ENCODE data around the gene KLRK1. TPM values are rescaled to one million over a fixed set of nuclear protein-coding genes. Genes with fewer than 3 reads are reported as not detected.
A peak's percentile ranks its signal among the peaks of the same experiment; 100 is the strongest.
"Not testable (repeated sequence)": the region's sequence is repeated elsewhere in the genome, so short reads cannot be mapped to it uniquely, and the experiment has no call there.

KLRK1 gene
- total RNA-seq, 6 donors from 2014 or later, result 4.3 to 15.1 (median 8.1) TPM

DNA sequence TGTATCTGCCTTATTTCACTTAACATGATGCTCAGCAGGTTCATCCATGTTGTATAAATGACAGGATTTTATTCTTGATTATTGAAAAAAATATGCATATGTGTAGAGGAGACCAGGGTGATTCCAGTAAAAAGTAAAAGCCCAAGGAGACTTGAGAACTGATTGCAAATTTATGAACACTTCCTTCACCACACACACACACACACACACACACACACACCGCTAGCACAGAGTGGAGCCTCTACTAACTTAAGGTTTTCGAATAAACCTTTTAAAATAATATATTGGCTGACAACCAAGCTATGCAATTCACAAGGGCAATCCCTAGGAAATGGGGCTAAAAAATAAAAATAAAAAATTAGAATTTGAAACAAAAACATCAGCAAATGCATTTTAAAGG, 8.3 kb upstream of the KLRK1 start:
- TF ChIP-seq POLR2AphosphoS5 (IDR thresholded peaks at IDR 0.05) (no peak), EP300 (IDR thresholded peaks at IDR 0.05) (no peak), POLR2A (IDR thresholded peaks at IDR 0.05) (no peak)
- TF ChIP-seq, protein P1, sequence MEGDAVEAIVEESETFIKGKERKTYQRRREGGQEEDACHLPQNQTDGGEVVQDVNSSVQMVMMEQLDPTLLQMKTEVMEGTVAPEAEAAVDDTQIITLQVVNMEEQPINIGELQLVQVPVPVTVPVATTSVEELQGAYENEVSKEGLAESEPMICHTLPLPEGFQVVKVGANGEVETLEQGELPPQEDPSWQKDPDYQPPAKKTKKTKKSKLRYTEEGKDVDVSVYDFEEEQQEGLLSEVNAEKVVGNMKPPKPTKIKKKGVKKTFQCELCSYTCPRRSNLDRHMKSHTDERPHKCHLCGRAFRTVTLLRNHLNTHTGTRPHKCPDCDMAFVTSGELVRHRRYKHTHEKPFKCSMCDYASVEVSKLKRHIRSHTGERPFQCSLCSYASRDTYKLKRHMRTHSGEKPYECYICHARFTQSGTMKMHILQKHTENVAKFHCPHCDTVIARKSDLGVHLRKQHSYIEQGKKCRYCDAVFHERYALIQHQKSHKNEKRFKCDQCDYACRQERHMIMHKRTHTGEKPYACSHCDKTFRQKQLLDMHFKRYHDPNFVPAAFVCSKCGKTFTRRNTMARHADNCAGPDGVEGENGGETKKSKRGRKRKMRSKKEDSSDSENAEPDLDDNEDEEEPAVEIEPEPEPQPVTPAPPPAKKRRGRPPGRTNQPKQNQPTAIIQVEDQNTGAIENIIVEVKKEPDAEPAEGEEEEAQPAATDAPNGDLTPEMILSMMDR (IDR thresholded peaks at IDR 0.05), result no peak
- Histone ChIP-seq H3K27ac (no peak overlapping the region), H3K27me3 (no peaks in the 10 kb centered on the region), H3K4me1 (peaks cover 0 to 10% (median 6%) of the 10 kb centered on the region in 4 donors), H3K9me3 (no peaks in the 10 kb centered on the region), H3K36me3 (no peaks in the 10 kb centered on the region), H3K4me3 (no peak overlapping the region)
- DNase-seq (no peak), ATAC-seq (ENCODE audit: low FRiP score in 2 of 2) (no peak)
- 72 to 91% methylated on average over 2 of the region's 2 CpGs for WGBS, 2 donors

DNA sequence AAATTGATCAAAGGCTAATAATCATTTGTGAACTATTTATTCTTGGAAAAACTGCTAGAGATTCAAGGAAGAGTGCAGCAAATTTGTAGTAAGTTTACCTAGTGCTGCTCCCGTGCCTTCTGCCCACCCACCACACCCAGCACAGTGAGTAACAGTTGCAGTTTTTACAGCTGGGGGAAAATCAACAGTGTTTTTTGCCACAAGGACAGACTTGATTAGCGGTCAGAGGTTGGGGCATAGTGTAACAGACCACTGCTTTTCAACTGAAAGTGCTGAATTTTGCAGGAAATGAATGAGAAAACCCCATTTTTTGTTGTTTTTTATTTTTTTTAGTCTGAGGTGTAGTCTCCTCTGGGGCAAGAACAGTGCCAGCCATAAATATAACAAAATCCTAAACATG, 7.5 kb upstream of the KLRK1 start:
- H3K9me3 ChIP-seq, result no peaks in the 10 kb centered on the region
- H3K4me1 ChIP-seq, result peaks cover 5 to 14% (median 11%) of the 10 kb centered on the region in 4 donors
- H3K27ac ChIP-seq, result no peak overlapping the region
- ATAC-seq (ENCODE audit: low FRiP score in 2 of 2) (no peak), DNase-seq (no peak)
- H3K4me3 ChIP-seq, result no peak overlapping the region
- 52 to 70% methylated on average over 2 of the region's 2 CpGs for WGBS, 2 donors
- no peaks in the 10 kb centered on the region for H3K36me3 ChIP-seq
- H3K27me3 ChIP-seq, result no peaks in the 10 kb centered on the region
- TF ChIP-seq POLR2AphosphoS5 (IDR thresholded peaks at IDR 0.05), result no peak
- TF ChIP-seq EP300 (IDR thresholded peaks at IDR 0.05), result no peak
- TF ChIP-seq, protein P1 (IDR thresholded peaks at IDR 0.05), result no peak
- TF ChIP-seq POLR2A (IDR thresholded peaks at IDR 0.05), result no peak

DNA sequence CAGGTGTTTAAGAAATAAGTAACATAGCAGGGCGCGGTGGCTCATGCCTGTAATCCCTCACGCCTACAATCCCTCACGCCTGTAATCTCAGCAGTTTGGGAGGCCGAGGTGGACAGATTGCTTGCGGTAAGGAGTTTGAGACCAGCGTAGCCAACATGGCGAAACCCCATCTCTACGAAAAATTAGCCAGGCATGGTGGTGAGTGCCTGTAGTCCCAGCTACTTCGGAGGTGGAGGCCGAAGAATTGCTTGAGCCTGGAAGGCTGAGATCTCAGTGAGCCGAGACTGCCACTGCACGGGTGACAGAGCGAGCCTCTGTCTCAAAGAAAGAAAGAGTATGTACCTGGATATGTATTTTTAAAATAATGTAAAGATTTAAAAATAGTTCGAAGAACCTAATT, 6.3 kb upstream of the KLRK1 start:
- peak overlapping the region in 1 of 4 donors; percentile 2 for H3K4me3 ChIP-seq
- not testable (repeated sequence) for ATAC-seq (ENCODE audit: low FRiP score in 2 of 2); DNase-seq; H3K36me3 ChIP-seq; H3K9me3 ChIP-seq; H3K27me3 ChIP-seq
- peak overlapping the region in 2 of 4 donors; percentile 35 to 46 for H3K27ac ChIP-seq
- WGBS, 2 donors, result 88 to 89% methylated on average over 15 of the region's 15 CpGs
- H3K4me1 ChIP-seq, result peaks cover 5 to 22% (median 17%) of the 10 kb centered on the region in 4 donors

DNA sequence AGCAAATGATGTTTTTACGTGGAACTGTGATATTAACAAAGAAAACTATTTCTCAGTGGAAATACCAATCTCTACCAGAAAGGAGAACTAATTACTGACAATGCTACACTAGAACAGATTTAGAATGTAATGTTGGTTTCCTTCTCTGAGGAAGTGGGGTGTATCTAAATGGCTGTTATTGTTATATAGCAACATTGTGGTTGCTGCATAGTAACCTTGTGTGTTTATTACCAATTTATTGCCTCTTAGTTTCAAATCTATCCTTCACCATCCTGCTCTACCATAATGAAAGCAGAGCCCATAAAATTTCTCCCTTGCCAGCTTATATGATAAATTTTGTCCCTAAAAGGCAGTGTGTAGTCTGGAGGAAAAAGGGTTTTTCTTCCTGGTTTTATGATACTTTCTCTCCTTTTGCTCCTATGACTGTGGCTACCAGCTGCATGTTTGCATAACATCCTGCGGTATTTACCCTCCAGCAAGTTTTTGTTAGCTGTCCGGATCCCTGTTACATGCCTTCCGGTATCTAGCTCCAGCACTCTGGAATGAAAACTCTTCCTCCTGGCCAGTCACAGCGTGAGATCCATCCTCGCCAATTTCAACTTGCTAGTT, 5.7 kb upstream of the KLRK1 start:
- H3K27ac ChIP-seq, result peak overlapping the region; percentile 3 to 46 (median 26)
- H3K4me1 ChIP-seq, result peaks cover 5 to 22% (median 17%) of the 10 kb centered on the region in 4 donors
- 17 to 25% methylated on average over 6 of the region's 6 CpGs for WGBS, 2 donors
- H3K9me3 ChIP-seq, result no peaks in the 10 kb centered on the region
- no peaks in the 10 kb centered on the region for H3K27me3 ChIP-seq
- TF ChIP-seq POLR2AphosphoS5 (IDR thresholded peaks at IDR 0.05), result peak in 1 of 2 donors; percentile 25
- TF ChIP-seq, protein P1 (IDR thresholded peaks at IDR 0.05), result no peak
- no peak for TF ChIP-seq EP300 (IDR thresholded peaks at IDR 0.05)
- DNase-seq (no peak), ATAC-seq (ENCODE audit: low FRiP score in 2 of 2) (peak; percentile 46 to 86)
- peak overlapping the region in 1 of 4 donors; percentile 2 for H3K4me3 ChIP-seq
- H3K36me3 ChIP-seq, result no peaks in the 10 kb centered on the region

DNA sequence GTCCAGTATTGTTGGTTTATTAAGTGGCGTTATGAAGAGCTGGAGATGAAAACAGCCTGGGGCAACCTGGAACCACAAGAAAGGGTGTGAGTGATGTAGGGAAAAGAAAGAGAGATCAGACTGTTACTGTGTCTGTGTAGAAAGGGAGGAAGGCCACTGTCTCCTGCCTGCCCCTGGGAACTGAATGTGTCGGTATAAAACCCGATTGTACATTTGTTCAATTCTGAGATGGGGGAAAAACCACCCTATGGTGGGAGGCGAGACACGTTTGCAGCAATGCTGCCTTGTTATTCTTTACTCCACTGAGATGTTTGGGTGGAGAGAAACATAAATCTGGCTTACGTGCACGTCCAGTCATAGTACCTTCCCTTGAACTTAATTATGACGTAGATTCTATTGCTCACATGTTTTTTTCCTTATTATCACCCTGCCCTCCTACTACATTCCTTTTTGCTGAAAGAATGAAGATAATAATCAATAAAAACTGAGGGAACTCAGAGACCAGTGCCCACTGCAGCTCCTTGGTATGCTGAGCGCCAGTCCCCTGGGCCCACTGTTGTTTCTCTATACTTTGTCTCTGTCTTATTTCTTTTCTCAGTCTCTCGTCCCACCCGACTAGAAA, 4.8 kb upstream of the KLRK1 start:
- H3K9me3 ChIP-seq; H3K27me3 ChIP-seq; DNase-seq; H3K4me3 ChIP-seq; H3K36me3 ChIP-seq; ATAC-seq (ENCODE audit: low FRiP score in 2 of 2): not testable (repeated sequence)
- WGBS, 2 donors, result 80 to 87% methylated on average over 11 of the region's 11 CpGs
- Histone ChIP-seq H3K4me1 (peaks cover 5 to 22% (median 17%) of the 10 kb centered on the region in 4 donors), H3K27ac (peak overlapping the region in 2 of 4 donors; percentile 3 to 18)

DNA sequence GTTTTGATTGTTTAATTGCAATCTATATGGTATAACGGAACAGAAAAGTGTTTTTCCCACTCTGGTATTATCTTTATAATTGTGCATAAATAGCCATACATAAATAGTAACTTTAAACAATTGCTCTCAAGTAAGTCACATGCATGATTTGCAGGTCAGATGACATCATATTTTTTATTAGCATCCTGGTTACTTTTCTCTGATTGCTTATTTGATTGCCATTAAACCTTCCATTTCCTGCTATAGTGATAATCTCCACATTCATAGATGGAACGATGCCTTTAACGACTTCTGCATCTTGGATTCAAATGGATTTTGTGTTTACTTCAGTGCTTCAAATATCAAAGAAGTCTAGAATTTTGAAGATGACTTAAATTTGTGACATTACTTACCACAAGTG, 3.5 kb upstream of the KLRK1 start:
- DNase-seq, result no peak
- 52 to 53% methylated on average over 3 of the region's 3 CpGs for WGBS, 2 donors
- Histone ChIP-seq H3K27ac (no peak overlapping the region), H3K4me1 (peaks cover 5 to 22% (median 17%) of the 10 kb centered on the region in 4 donors), H3K9me3 (no peaks in the 10 kb centered on the region), H3K36me3 (no peaks in the 10 kb centered on the region), H3K27me3 (no peaks in the 10 kb centered on the region), H3K4me3 (no peak overlapping the region)
- no peak for TF ChIP-seq EP300 (IDR thresholded peaks at IDR 0.05)
- no peak for TF ChIP-seq POLR2A (IDR thresholded peaks at IDR 0.05)
- TF ChIP-seq, protein P1 (IDR thresholded peaks at IDR 0.05), result no peak
- no peak for TF ChIP-seq POLR2AphosphoS5 (IDR thresholded peaks at IDR 0.05)
- ATAC-seq (ENCODE audit: low FRiP score in 2 of 2), result no peak
